ENCODE measurements around the gene NAP1L1.

The NAP1L1 gene

DNA sequence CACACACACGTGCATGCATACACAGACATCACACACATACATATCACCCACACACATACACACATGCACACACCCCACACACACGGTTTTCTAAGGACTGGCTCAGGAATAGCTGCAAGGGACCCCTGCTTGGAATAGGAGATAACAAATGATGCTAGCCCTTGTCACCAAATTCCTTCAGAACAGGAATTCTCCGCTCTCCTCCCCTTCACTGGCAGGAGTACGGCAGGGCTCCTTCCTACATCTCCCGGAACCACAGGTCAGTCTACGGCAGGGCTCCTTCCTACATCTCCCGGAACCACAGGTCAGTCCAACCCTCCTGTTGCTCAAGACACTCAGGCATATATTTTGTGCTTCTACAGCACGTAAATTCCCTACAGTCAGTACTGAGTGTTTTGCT lies 76.8 kb downstream of the NAP1L1 start:
- TF ChIP-seq, protein P1, sequence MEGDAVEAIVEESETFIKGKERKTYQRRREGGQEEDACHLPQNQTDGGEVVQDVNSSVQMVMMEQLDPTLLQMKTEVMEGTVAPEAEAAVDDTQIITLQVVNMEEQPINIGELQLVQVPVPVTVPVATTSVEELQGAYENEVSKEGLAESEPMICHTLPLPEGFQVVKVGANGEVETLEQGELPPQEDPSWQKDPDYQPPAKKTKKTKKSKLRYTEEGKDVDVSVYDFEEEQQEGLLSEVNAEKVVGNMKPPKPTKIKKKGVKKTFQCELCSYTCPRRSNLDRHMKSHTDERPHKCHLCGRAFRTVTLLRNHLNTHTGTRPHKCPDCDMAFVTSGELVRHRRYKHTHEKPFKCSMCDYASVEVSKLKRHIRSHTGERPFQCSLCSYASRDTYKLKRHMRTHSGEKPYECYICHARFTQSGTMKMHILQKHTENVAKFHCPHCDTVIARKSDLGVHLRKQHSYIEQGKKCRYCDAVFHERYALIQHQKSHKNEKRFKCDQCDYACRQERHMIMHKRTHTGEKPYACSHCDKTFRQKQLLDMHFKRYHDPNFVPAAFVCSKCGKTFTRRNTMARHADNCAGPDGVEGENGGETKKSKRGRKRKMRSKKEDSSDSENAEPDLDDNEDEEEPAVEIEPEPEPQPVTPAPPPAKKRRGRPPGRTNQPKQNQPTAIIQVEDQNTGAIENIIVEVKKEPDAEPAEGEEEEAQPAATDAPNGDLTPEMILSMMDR (IDR thresholded peaks at IDR 0.05; ENCODE audit: extremely low read depth, missing control alignments), result no peak

DNA sequence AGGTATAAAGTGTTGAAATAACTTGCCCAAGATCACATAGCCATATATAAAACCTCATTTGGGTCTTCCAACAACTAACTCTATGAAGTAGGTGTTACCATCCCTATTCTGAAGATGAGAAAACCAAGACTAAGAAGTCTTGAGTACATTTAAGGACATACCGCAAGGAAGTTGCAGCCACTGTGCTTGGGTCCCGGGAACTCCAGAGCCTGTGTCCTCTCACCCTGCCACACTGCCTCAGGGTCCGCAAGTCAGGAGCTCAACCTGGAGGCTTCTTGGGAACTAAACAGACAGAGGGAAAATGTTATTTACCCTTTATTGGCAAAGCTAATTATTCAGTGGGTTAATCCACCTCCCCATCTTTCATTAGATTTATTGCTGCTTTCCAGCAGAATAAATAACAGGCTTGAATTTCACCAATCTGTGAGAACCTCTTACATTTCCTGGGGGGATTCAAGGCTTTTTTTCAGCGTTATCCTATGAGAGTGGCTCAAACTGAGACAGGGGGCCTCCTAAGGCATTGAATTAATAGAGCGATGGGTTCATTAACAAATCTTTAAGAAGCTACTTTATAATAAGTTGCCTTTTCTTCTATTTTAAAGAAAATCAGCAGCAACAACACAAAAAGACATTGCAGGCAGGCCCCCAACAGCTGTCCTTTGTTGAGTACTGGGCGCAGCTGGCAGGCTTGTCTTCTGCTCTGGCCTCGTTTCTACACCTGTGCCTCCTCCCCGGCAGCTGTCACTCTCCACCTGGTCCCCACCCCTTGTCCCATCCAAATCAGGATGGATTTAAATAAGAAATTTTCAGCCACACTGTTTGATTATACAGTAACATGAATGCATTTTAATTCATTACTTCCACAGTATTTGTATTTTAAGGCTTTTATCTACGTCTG lies 78.2 kb downstream of the NAP1L1 start:
- TF ChIP-seq, protein P1 (IDR thresholded peaks at IDR 0.05; ENCODE audit: extremely low read depth, missing control alignments), result no peak
- DNase-seq (ENCODE audit: low spot score), result no peak

More for the DNA sequence above, 76.8 kb downstream of the NAP1L1 start:
- no peak for DNase-seq (ENCODE audit: low spot score)

DNA sequence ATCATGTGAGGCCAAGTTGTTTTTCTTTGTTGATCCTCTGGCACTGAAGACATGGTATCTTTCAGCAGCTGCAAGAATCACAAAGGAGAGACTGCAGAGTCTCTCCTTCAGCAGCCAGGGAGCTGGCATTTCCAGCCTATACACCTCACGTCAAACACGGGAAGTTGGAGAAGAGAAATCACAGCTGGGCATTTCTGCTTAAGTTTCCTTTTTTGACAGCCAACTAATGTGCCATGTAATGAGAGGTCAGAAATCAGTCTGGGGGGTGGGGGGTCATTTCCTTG lies 81.2 kb downstream of the NAP1L1 start:
- DNase-seq (ENCODE audit: low spot score), result no peak
- TF ChIP-seq, protein P1 (IDR thresholded peaks at IDR 0.05; ENCODE audit: extremely low read depth, missing control alignments), result no peak

DNA sequence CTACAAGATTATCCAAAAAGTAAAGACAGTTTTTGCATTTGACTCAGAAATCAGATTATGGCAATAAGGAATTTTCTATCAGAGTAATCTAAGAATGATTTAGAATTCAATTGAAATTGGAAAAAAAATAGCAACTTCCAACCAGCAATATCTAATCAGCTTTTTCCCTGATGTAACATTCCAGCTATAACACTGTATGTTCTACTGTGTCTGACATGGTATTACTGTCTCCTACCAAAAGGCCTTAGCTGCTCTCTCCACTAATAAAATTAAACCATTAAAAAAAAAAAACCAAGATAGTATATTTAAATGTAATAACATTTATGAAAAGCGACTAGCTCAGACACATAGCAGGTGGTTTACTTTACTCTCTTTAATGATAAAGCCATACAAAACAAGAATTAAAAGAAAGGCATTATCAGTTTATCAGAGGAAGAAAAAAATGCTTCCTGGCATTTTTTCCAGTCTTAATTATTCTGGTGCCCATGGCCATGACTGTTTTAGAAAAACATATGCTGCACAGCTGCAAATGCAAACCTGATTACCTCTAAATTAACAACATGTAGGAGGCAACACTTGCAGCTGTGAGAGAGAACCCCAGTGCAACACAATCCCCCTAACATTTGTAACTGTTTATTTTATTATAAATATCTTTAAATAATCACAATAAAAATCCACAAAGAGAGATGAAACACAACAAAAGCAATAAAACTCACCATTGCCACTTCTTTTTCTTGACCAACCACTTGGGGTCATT lies 81.7 kb downstream of the NAP1L1 start:
- TF ChIP-seq, protein P1 (IDR thresholded peaks at IDR 0.05; ENCODE audit: extremely low read depth, missing control alignments), result no peak

DNA sequence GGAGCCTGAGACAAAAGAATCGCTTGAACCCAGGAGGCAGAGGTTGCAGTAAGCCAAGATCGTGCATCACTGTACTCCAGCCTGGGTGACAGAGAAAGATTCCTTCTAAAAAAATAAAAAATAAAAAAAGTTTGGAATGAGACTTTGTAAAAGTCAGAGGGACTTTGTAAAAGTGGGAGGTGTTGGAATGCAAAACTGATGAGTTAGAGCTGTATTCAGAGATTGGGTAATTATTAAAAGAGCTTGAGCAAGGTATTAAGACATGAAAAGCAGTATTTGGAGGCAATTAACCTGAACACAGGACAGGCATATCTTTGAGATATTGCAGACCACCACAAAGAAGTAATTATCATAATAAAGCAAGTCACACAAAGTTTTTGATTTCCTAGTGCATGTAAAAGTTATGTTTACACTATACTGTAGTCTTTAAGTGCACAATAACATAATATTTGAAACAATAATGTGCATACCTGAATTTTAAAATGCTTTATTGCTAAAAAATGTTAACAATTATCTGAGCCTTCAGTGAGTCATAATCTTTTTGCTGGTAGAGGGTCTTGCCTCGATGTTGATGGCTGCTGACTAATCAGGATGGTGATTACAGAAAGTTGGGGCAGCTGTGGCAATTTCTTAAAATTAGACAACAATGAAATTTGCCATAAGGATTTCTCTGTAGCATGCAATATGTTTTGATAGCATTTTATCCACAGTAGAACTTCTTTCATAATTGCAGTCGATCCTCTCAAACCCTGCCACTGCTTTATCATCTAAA lies 86.0 kb downstream of the NAP1L1 start:
- TF ChIP-seq, protein P1 (IDR thresholded peaks at IDR 0.05; ENCODE audit: extremely low read depth, missing control alignments), result no peak
- no peak for DNase-seq (ENCODE audit: low spot score)

More for the DNA sequence above, 81.7 kb downstream of the NAP1L1 start:
- no peak for DNase-seq (ENCODE audit: low spot score)

DNA sequence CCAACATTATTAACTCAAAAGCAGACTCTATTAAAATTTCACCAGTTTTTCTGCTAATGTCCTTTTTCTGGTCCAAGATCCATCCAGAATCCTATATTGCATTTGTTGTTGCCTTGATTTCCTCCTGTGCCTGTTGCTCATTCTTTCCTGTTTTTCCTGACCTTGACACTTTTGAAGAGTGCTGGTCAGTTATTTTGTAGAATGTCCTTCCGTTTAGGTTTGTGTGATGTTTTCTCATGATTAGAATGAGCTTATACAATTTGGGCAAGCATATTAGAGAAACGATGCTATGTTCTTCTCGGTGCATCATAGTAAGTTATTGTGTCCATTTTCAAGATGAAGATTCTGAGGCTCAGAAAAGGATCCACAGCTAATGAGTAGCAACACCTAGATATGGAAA lies 86.8 kb downstream of the NAP1L1 start:
- no peak for DNase-seq (ENCODE audit: low spot score)
- TF ChIP-seq, protein P1 (IDR thresholded peaks at IDR 0.05; ENCODE audit: extremely low read depth, missing control alignments), result no peak

Data from GM20000 (cell line).